DND-41 (cell line): Measurements from ENCODE around the gene TBC1D26.

Experiments used
- CTCF ChIP-seq: IDR thresholded peaks from 2 replicates; pipeline ENCODE4 v1.5.1; 2012; ENCODE audit warnings: borderline replicate concordance, low read length, moderate library complexity, mild to moderate bottlenecking; ENCODE audit not compliant: poor library complexity, severe bottlenecking; ENCODE audit errors: extremely low read depth
- EZH2 ChIP-seq: IDR thresholded peaks from 3 replicates; pipeline ENCODE4 v1.6.1; 2012; ENCODE audit warnings: borderline replicate concordance, low read depth, mild to moderate bottlenecking, moderate library complexity, low read length, inconsistent platforms; ENCODE audit not compliant: severe bottlenecking

- TF ChIP-seq CTCF = no peak
- no peak for TF ChIP-seq EZH2
Measured at GRCh38 chr17:15742921-15743320, 10.8 kb downstream of the TBC1D26 start.
